WTC11 (cell line): Measurements from ENCODE around the gene USP37. TPM values are rescaled to one million over a fixed set of nuclear protein-coding genes. Genes with fewer than 3 reads are reported as not detected.
A peak's percentile ranks its signal among the peaks of the same experiment; 100 is the strongest.

Source experiments
- AFF4 ChIP-seq: sonication (generic); formaldehyde crosslinking; IDR thresholded peaks from 2 replicates; pipeline ENCODE4 v1.8.1; 2023; ENCODE audit warnings: mild to moderate bottlenecking, missing genetic modification reagents, borderline replicate concordance
- ATF6 ChIP-seq: sonication (generic); formaldehyde crosslinking; IDR thresholded peaks from 2 replicates; pipeline ENCODE4 v1.8.1; 2023; ENCODE audit warnings: mild to moderate bottlenecking, missing genetic modification reagents
- CREB1 ChIP-seq: sonication (generic); formaldehyde crosslinking; IDR thresholded peaks from 2 replicates; pipeline ENCODE4 v1.8.0; 2023; ENCODE audit warnings: mild to moderate bottlenecking, missing genetic modification reagents
- ELF4 ChIP-seq: sonication (generic); formaldehyde crosslinking; IDR thresholded peaks from 2 replicates; pipeline ENCODE4 v1.8.1; 2022; ENCODE audit warnings: low read depth, mild to moderate bottlenecking, moderate library complexity, missing genetic modification reagents
- EMX1 ChIP-seq: fragments of 250-450 bp; sonication (Bioruptor Pico); IDR thresholded peaks from 2 replicates; pipeline ENCODE4 v1.8.0; 2021; ENCODE audit warnings: mild to moderate bottlenecking
- ERG ChIP-seq: fragments of 250-450 bp; sonication (Bioruptor Pico); IDR thresholded peaks from 2 replicates; pipeline ENCODE4 v1.8.0; 2021; ENCODE audit warnings: mild to moderate bottlenecking
- GRHL2 ChIP-seq: fragments of 250-450 bp; sonication (Bioruptor Pico); IDR thresholded peaks from 2 replicates; pipeline ENCODE4 v1.8.0; 2022; ENCODE audit warnings: mild to moderate bottlenecking, moderate library complexity; ENCODE audit not compliant: insufficient replicate concordance, severe bottlenecking
- GTF2I ChIP-seq: fragments of 250-450 bp; sonication (Bioruptor Pico); conservative IDR thresholded peaks from 2 replicates; pipeline ENCODE4 v1.4.0; 2021; ENCODE audit warnings: mild to moderate bottlenecking
- HMGXB4 ChIP-seq: sonication (generic); formaldehyde crosslinking; IDR thresholded peaks from 2 replicates; pipeline ENCODE4 v1.8.1; 2023; ENCODE audit warnings: mild to moderate bottlenecking, moderate library complexity, missing genetic modification reagents
- MAX ChIP-seq: sonication (generic); formaldehyde crosslinking; IDR thresholded peaks from 2 replicates; pipeline ENCODE4 v1.8.0; 2022; ENCODE audit warnings: mild to moderate bottlenecking, missing genetic modification reagents
- MYBL2 ChIP-seq: sonication (generic); formaldehyde crosslinking; IDR thresholded peaks from 2 replicates; pipeline ENCODE4 v1.8.1; 2023; ENCODE audit warnings: mild to moderate bottlenecking, moderate library complexity, missing genetic modification reagents
- RELA ChIP-seq: sonication (generic); formaldehyde crosslinking; IDR thresholded peaks from 2 replicates; pipeline ENCODE4 v1.8.1; 2022; ENCODE audit warnings: missing genetic modification reagents, mild to moderate bottlenecking, borderline replicate concordance
- TEAD1 ChIP-seq: sonication (generic); formaldehyde crosslinking; IDR thresholded peaks from 2 replicates; pipeline ENCODE4 v1.8.0; 2022; ENCODE audit warnings: mild to moderate bottlenecking, missing genetic modification reagents
- TEAD4 ChIP-seq: sonication (generic); formaldehyde crosslinking; IDR thresholded peaks from 2 replicates; pipeline ENCODE4 v1.8.0; 2022; ENCODE audit warnings: mild to moderate bottlenecking, missing genetic modification reagents
- USF2 ChIP-seq: sonication (generic); formaldehyde crosslinking; IDR thresholded peaks from 2 replicates; pipeline ENCODE4 v1.8.1; 2023; ENCODE audit warnings: mild to moderate bottlenecking, missing genetic modification reagents, moderate library complexity
- ZNF121 ChIP-seq: sonication (generic); formaldehyde crosslinking; IDR thresholded peaks from 2 replicates; pipeline ENCODE4 v1.8.0; 2023; ENCODE audit warnings: missing genetic modification reagents
- ZNF138 ChIP-seq: sonication (generic); formaldehyde crosslinking; conservative IDR thresholded peaks from 2 replicates; pipeline ENCODE4 v1.8.1; 2022; ENCODE audit warnings: mild to moderate bottlenecking, moderate library complexity, missing genetic modification reagents
- ZNF232 ChIP-seq: sonication (generic); formaldehyde crosslinking; IDR thresholded peaks from 2 replicates; pipeline ENCODE4 v1.8.0; 2022; ENCODE audit warnings: mild to moderate bottlenecking, missing genetic modification reagents
- ZNF263 ChIP-seq: sonication (generic); formaldehyde crosslinking; IDR thresholded peaks from 2 replicates; pipeline ENCODE4 v1.8.1; 2022; ENCODE audit warnings: low read depth, mild to moderate bottlenecking, moderate library complexity, missing genetic modification reagents
- ZNF425 ChIP-seq: fragments of 250-450 bp; sonication (Bioruptor Pico); conservative IDR thresholded peaks from 2 replicates; pipeline ENCODE4 v1.9.0; 2021; ENCODE audit warnings: mild to moderate bottlenecking
- ZNF512 ChIP-seq: sonication (generic); formaldehyde crosslinking; IDR thresholded peaks from 2 replicates; pipeline ENCODE4 v1.8.1; 2022; ENCODE audit warnings: missing genetic modification reagents, borderline replicate concordance
- ZSCAN18 ChIP-seq: fragments of 250-450 bp; sonication (Bioruptor Pico); IDR thresholded peaks from 2 replicates; pipeline ENCODE4 v2.1.2; 2022; ENCODE audit warnings: mild to moderate bottlenecking, moderate library complexity
- total RNA-seq: library from RNA; stranded (reverse); gene quantifications from 3 replicates; pipeline ENCODE4 v1.2.3, GENCODE V29; 2021

The USP37 gene
- total RNA-seq, 1 experiment from 2014 or later = 21.6 TPM

GRCh38 chr2:218568190-218569037 is at the start of gene USP37, which contains the start of gene CNOT9 (continued):
- TF ChIP-seq ZNF425 (no peak), AFF4 (CRISPR knock-in tag) (peak; percentile 96; the same call in 1 of the 2 replicates), ZNF263 (CRISPR knock-in tag) (no peak), CREB1 (CRISPR knock-in tag) (peak; percentile 77; the same call in 1 of the 2 replicates), MAX (CRISPR knock-in tag) (peak; percentile 100), USF2 (CRISPR knock-in tag) (peak; percentile 28; the same call in 1 of the 2 replicates), ERG (no peak), ZNF232 (CRISPR knock-in tag) (peak; percentile 97), ZNF121 (no peak), ZNF512 (no peak), GTF2I (CRISPR knock-in tag) (no peak), MYBL2 (CRISPR knock-in tag) (peak; percentile 74; the same call in 1 of the 2 replicates), ELF4 (CRISPR knock-in tag) (no peak), ZNF138 (CRISPR knock-in tag) (peak; percentile 89; the same call in 1 of the 2 replicates), HMGXB4 (peak; percentile 67; the same call in 1 of the 2 replicates), TEAD1 (CRISPR knock-in tag) (peak; percentile 88), GRHL2 (no peak), ATF6 (CRISPR knock-in tag) (no peak), TEAD4 (CRISPR knock-in tag) (no peak; the same call in none of the 2 replicates), ZSCAN18 (CRISPR knock-in tag) (no peak), EMX1 (CRISPR knock-in tag) (0 out of 2 replicates have a peak, but pooled peaks have one; percentile 75), RELA (CRISPR knock-in tag) (no peak; the same call in 1 of the 2 replicates)
